WTC11 (cell line): ENCODE measurements around the gene CNGA3. TPM values are rescaled to one million over a fixed set of nuclear protein-coding genes. Genes with fewer than 3 reads are reported as not detected.
A peak's percentile ranks its signal among the peaks of the same experiment; 100 is the strongest.

Source experiments
- ATAC-seq: fragments of 200-7000 bp; cut with Tn5 transposase; 2 replicates; pipeline ENCODE4 v1.10.0; 2021; ENCODE audit warnings: mild to moderate bottlenecking, moderate library complexity
- CTCF ChIA-PET: fragments of 300-600 bp; sonication (Branson Sonifier 250); formaldehyde crosslinking; loops from one replicate; lab custom pipeline; 2021; ENCODE audit warnings: antibody characterized with exemption; lab: Charles Lee
- POLR2A ChIA-PET: fragments of 350-600 bp; sonication (Branson Sonifier 250); formaldehyde crosslinking; loops from one replicate; lab custom pipeline; 2021; ENCODE audit warnings: antibody characterized with exemption; lab: Charles Lee
- DNase-seq: peaks from one replicate; pipeline ENCODE4 v3.0.0; 2021; ENCODE audit warnings: low spot score
- H3K27ac Mint-ChIP-seq: 2 replicates; pipeline ENCODE4 v1.8.0; 2021; ENCODE audit warnings: mixed read lengths
- H3K27me3 Mint-ChIP-seq: 2 replicates; pipeline ENCODE4 v1.8.0; 2021; ENCODE audit warnings: low read depth, mild to moderate bottlenecking, moderate library complexity, mixed read lengths
- H3K36me3 Mint-ChIP-seq: 2 replicates; pipeline ENCODE4 v1.8.0; 2021; ENCODE audit warnings: mixed read lengths
- H3K4me1 Mint-ChIP-seq: 2 replicates; pipeline ENCODE4 v1.8.0; 2022; ENCODE audit warnings: mixed read lengths
- H3K4me3 Mint-ChIP-seq: 2 replicates; pipeline ENCODE4 v1.8.0; 2021; ENCODE audit warnings: mild to moderate bottlenecking, moderate library complexity, mixed read lengths
- H3K9me3 Mint-ChIP-seq: 2 replicates; pipeline ENCODE4 v1.8.0; 2021; ENCODE audit warnings: mixed read lengths
- ATF6 ChIP-seq: sonication (generic); formaldehyde crosslinking; IDR thresholded peaks from 2 replicates; pipeline ENCODE4 v1.8.1; 2023; ENCODE audit warnings: mild to moderate bottlenecking, missing genetic modification reagents
- ETV6 ChIP-seq: sonication (generic); formaldehyde crosslinking; IDR thresholded peaks from 2 replicates; pipeline ENCODE4 v1.8.1; 2022; ENCODE audit warnings: mild to moderate bottlenecking, missing genetic modification reagents
- FOXJ3 ChIP-seq: sonication (generic); formaldehyde crosslinking; IDR thresholded peaks from 2 replicates; pipeline ENCODE4 v1.9.0; 2021; ENCODE audit warnings: missing genetic modification reagents, mild to moderate bottlenecking, borderline replicate concordance
- GRHL2 ChIP-seq: fragments of 250-450 bp; sonication (Bioruptor Pico); IDR thresholded peaks from 2 replicates; pipeline ENCODE4 v1.8.0; 2022; ENCODE audit warnings: mild to moderate bottlenecking, moderate library complexity; ENCODE audit not compliant: insufficient replicate concordance, severe bottlenecking
- HMGXB4 ChIP-seq: sonication (generic); formaldehyde crosslinking; IDR thresholded peaks from 2 replicates; pipeline ENCODE4 v1.8.1; 2023; ENCODE audit warnings: mild to moderate bottlenecking, moderate library complexity, missing genetic modification reagents
- JUN ChIP-seq: sonication (generic); formaldehyde crosslinking; IDR thresholded peaks from 2 replicates; pipeline ENCODE4 v1.8.0; 2023; ENCODE audit warnings: mild to moderate bottlenecking, missing genetic modification reagents
- KAT7 ChIP-seq: sonication (generic); formaldehyde crosslinking; IDR thresholded peaks from 2 replicates; pipeline ENCODE4 v1.8.1; 2023; ENCODE audit warnings: missing genetic modification reagents, mild to moderate bottlenecking, borderline replicate concordance
- MYBL2 ChIP-seq: sonication (generic); formaldehyde crosslinking; IDR thresholded peaks from 2 replicates; pipeline ENCODE4 v1.8.1; 2023; ENCODE audit warnings: mild to moderate bottlenecking, moderate library complexity, missing genetic modification reagents
- OVOL2 ChIP-seq: fragments of 250-450 bp; sonication (Bioruptor Pico); IDR thresholded peaks from 2 replicates; pipeline ENCODE4 v1.9.0; 2021; ENCODE audit warnings: mild to moderate bottlenecking, borderline replicate concordance
- SP1 ChIP-seq: sonication (generic); formaldehyde crosslinking; conservative IDR thresholded peaks from 2 replicates; pipeline ENCODE4 v1.8.1; 2022; ENCODE audit warnings: missing genetic modification reagents
- TCF7 ChIP-seq: sonication (generic); formaldehyde crosslinking; IDR thresholded peaks from 2 replicates; pipeline ENCODE4 v1.8.0; 2022; ENCODE audit warnings: mild to moderate bottlenecking, low read depth, missing genetic modification reagents, moderate library complexity
- ZNF423 ChIP-seq: fragments of 250-450 bp; sonication (Bioruptor Pico); IDR thresholded peaks from 2 replicates; pipeline ENCODE4 v2.1.2; 2022; ENCODE audit warnings: mild to moderate bottlenecking, moderate library complexity
- total RNA-seq: library from RNA; stranded (reverse); gene quantifications from 3 replicates; pipeline ENCODE4 v1.2.3, GENCODE V29; 2021

The CNGA3 gene
- total RNA-seq, 1 experiment from 2014 or later = not detected

- TF ChIP-seq OVOL2 = no peak
Measured at GRCh38 chr2:98441706-98442450, 95.6 kb downstream of the CNGA3 start (continued).

DNA sequence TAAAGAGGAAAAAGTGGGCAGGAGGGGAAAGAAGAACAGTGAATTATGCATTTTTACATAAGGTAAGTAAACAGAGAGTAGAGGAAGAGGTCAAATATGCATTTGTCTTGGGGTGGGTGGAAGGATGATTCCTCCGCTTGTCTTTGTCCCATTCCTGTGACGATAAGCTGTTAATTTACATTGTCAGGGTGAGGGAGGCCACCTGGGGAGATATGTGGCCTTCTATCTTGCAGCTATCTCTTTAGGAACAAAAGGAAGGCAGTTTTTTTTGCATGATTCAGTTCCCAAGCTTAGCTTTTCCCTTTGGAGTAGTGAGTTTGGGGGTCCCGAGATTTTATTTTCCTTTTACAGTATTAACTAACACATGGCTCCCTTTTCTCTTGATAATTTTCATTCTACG lies 96.2 kb downstream of the CNGA3 start:
- ChIA-PET POLR2A (no interaction called here), CTCF (interaction anchor here (0.7 to 0.9 kb wide), 2 partner anchors 22 to 127 kb away, joined by 3 to 4 read pairs; no protein-coding TSS in a partner anchor)
- Mint-ChIP-seq H3K4me1 (peaks cover 52% of the 10 kb centered on the region), H3K36me3 (peaks cover 5% of the 10 kb centered on the region), H3K27me3 (no peaks in the 10 kb centered on the region), H3K27ac (peak overlapping the region; percentile 38), H3K4me3 (peak overlapping the region; percentile 6), H3K9me3 (peaks cover 19% of the 10 kb centered on the region)
- TF ChIP-seq ZNF423 (CRISPR knock-in tag) (0 out of 2 replicates have a peak, but pooled peaks have one; percentile 3), ATF6 (CRISPR knock-in tag) (no peak)
- ATAC-seq = no peak
- no peak for DNase-seq

- ATAC-seq (peak; percentile 89), DNase-seq (peak; percentile 83)
- H3K27ac Mint-ChIP-seq = peak within 1 kb of the TSS; percentile 78
- peak within 1 kb of the TSS; percentile 90 for H3K4me3 Mint-ChIP-seq
- POLR2A ChIA-PET = interaction anchor here (0.6 kb wide), 1 partner anchor 168 kb away, joined by 3 read pairs; no protein-coding TSS in a partner anchor
- no peak for TF ChIP-seq MYBL2 (CRISPR knock-in tag)
- peak; percentile 70 for TF ChIP-seq SP1 (CRISPR knock-in tag)
- TF ChIP-seq TCF7 (CRISPR knock-in tag) = 0 out of 2 replicates have a peak, but pooled peaks have one; percentile 24
- peak; percentile 30; the same call in 1 of the 2 replicates for TF ChIP-seq KAT7 (CRISPR knock-in tag)
- TF ChIP-seq HMGXB4 (CRISPR knock-in tag) = 0 out of 2 replicates have a peak, but pooled peaks have one; percentile 46
- TF ChIP-seq ETV6 = no peak
- TF ChIP-seq JUN (CRISPR knock-in tag) = no peak
- H3K4me1 Mint-ChIP-seq = peaks cover 61% of the 10 kb centered on the region
- no peaks in the 10 kb centered on the region for H3K27me3 Mint-ChIP-seq
- peaks cover 9% of the 10 kb centered on the region for H3K9me3 Mint-ChIP-seq
- peaks cover 3% of the 10 kb centered on the region; the same call in 1 of the 2 replicates for H3K36me3 Mint-ChIP-seq
- CTCF ChIA-PET = interaction anchor here (0.6 kb wide), 1 partner anchor 43 kb away, joined by 6 read pairs; no protein-coding TSS in a partner anchor
Measured at GRCh38 chr2:98444436-98445176, 98.3 kb downstream of the CNGA3 start, which contains the start of gene INPP4A. Gene INPP4A, plus strand, starts transcription at chr2:98444858. Its CDS starts 75,191 bp downstream, at chr2:98520049.

GRCh38 chr2:98445177-98445682 lies 99.0 kb downstream of the CNGA3 start:
- Mint-ChIP-seq H3K4me3 (peak overlapping the region; percentile 90), H3K4me1 (peaks cover 67% of the 10 kb centered on the region), H3K27ac (peak overlapping the region; percentile 78), H3K36me3 (no peaks in the 10 kb centered on the region), H3K9me3 (0 out of 2 replicates have a peak, but pooled peaks cover 3% of the 10 kb centered on the region), H3K27me3 (no peaks in the 10 kb centered on the region)
- ATAC-seq (no peak), DNase-seq (no peak)
- CTCF ChIA-PET = no interaction called here
- TF ChIP-seq GRHL2 (CRISPR knock-in tag) (no peak), ZNF423 (CRISPR knock-in tag) (0 out of 2 replicates have a peak, but pooled peaks have one; percentile 22), FOXJ3 (CRISPR knock-in tag) (no peak), HMGXB4 (CRISPR knock-in tag) (peak; percentile 56; the same call in 1 of the 2 replicates)
- POLR2A ChIA-PET = no interaction called here
